Measurements from ENCODE around the gene COX6A2. TPM values are rescaled to one million over a fixed set of nuclear protein-coding genes. Genes with fewer than 3 reads are reported as not detected.

The COX6A2 gene
- total RNA-seq, 3 donors from 2014 or later = not detected

DNA sequence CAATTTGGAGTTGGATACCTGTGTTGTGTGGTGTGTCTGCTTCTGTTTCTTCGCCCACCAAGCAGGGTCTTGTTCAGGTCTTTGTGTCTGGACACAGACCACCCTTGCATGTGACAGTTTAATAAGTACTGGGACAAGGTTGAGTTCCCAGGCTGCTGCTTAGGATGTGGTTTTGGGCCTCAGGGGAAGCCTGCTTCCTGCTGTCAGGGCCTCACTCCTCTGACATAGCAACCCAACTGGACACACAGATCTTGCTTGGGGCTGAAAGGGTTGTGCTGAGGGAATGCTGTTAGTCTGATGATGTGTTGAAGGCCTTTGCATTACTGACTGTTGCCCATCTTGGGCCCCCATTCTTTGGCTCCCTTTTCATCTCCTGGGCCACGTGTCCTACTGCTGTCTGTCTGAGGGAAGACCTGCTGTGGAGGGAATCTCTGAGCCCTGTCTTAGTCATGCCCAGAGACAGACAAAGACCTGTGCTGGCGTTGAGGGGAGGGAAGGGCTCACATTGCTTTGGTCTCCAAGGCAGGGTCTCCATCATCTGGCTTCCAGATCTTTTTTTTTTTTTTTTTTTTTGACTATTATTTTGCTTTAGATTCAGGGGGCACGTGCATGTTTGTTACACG lies 39.1 kb upstream of the COX6A2 start:
- H3K36me3 ChIP-seq = no peaks in the 10 kb centered on the region
- H3K27me3 ChIP-seq = no peaks in the 10 kb centered on the region
- H3K4me1 ChIP-seq = no peaks in the 10 kb centered on the region
- H3K27ac ChIP-seq = no peak overlapping the region
- no peak for TF ChIP-seq POLR2AphosphoS5 (IDR thresholded peaks at IDR 0.05)
- no peaks in the 10 kb centered on the region for H3K9me3 ChIP-seq
- intact Hi-C loops (cut with DNase I; ENCODE audit: low total_unique reads) = no loop called here
- H3K4me3 ChIP-seq = no peak overlapping the region
- DNase-seq (ENCODE audit: low spot score in 2 of 2) = no peak

DNA sequence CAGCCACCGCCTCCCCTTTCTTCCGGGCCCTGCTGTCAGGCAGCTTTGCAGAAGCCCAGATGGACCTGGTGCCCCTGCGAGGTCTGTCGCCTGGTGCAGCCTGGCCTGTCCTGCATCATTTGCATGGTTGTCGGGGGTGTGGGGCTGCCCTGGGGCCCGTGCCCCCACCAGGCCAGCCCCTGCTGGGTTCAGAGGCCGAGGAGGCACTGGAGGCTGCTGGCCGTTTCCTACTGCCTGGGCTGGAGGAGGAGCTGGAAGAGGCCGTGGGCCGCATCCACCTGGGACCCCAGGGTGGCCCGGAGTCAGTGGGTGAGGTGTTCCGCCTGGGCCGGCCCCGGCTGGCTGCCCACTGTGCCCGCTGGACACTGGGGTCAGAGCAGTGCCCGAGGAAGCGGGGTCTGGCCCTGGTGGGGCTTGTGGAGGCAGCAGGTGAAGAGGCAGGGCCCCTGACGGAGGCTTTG lies 38.3 kb upstream of the COX6A2 start:
- intact Hi-C loops (cut with DNase I; ENCODE audit: low total_unique reads) = no loop called here
- no peaks in the 10 kb centered on the region for H3K36me3 ChIP-seq
- H3K4me1 ChIP-seq = no peaks in the 10 kb centered on the region
- no peak overlapping the region for H3K4me3 ChIP-seq
- no peaks in the 10 kb centered on the region for H3K27me3 ChIP-seq
- H3K27ac ChIP-seq = no peak overlapping the region
- H3K9me3 ChIP-seq = no peaks in the 10 kb centered on the region
- DNase-seq (ENCODE audit: low spot score in 2 of 2) = no peak
- TF ChIP-seq POLR2A (IDR thresholded peaks at IDR 0.05) = no peak
- no peak for TF ChIP-seq POLR2AphosphoS5 (IDR thresholded peaks at IDR 0.05)
- TF ChIP-seq, protein P1, sequence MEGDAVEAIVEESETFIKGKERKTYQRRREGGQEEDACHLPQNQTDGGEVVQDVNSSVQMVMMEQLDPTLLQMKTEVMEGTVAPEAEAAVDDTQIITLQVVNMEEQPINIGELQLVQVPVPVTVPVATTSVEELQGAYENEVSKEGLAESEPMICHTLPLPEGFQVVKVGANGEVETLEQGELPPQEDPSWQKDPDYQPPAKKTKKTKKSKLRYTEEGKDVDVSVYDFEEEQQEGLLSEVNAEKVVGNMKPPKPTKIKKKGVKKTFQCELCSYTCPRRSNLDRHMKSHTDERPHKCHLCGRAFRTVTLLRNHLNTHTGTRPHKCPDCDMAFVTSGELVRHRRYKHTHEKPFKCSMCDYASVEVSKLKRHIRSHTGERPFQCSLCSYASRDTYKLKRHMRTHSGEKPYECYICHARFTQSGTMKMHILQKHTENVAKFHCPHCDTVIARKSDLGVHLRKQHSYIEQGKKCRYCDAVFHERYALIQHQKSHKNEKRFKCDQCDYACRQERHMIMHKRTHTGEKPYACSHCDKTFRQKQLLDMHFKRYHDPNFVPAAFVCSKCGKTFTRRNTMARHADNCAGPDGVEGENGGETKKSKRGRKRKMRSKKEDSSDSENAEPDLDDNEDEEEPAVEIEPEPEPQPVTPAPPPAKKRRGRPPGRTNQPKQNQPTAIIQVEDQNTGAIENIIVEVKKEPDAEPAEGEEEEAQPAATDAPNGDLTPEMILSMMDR (IDR thresholded peaks at IDR 0.05) = no peak

DNA sequence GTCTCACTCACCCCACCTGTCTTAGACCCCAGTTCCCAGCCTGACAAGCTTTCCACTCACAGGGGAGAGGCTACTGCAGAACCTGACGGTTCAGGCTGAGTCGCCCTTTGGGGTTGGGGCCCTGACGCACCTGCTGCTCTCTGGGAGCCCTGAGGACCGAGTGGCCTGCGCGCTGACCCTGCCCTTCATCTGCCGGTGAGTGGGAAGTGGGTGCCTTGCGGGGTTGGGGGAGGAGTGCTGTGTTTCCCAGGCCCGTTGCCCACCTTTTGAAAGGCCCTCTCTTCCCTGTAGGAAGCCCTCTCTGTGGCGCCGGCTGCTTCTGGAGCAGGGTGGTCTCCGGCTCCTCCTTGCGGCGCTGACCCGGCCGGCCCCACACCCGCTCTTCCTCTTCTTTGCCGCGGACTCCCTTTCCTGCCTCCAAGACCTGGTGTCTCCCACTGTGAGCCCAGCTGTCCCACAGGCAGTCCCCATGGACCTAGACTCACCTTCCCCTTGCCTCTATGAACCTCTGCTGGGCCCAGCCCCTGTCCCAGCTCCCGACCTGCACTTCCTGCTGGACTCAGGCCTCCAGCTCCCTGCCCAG lies 37.7 kb upstream of the COX6A2 start:
- no peaks in the 10 kb centered on the region for H3K36me3 ChIP-seq
- H3K27ac ChIP-seq = no peak overlapping the region
- TF ChIP-seq, protein P1 (IDR thresholded peaks at IDR 0.05) = no peak
- TF ChIP-seq POLR2A (IDR thresholded peaks at IDR 0.05) = no peak
- TF ChIP-seq POLR2AphosphoS5 (IDR thresholded peaks at IDR 0.05) = no peak
- intact Hi-C loops (cut with DNase I; ENCODE audit: low total_unique reads) = no loop called here
- no peaks in the 10 kb centered on the region for H3K27me3 ChIP-seq
- H3K4me3 ChIP-seq = no peak overlapping the region
- H3K4me1 ChIP-seq = no peaks in the 10 kb centered on the region
- DNase-seq (ENCODE audit: low spot score in 2 of 2) = no peak
- H3K9me3 ChIP-seq = no peaks in the 10 kb centered on the region

DNA sequence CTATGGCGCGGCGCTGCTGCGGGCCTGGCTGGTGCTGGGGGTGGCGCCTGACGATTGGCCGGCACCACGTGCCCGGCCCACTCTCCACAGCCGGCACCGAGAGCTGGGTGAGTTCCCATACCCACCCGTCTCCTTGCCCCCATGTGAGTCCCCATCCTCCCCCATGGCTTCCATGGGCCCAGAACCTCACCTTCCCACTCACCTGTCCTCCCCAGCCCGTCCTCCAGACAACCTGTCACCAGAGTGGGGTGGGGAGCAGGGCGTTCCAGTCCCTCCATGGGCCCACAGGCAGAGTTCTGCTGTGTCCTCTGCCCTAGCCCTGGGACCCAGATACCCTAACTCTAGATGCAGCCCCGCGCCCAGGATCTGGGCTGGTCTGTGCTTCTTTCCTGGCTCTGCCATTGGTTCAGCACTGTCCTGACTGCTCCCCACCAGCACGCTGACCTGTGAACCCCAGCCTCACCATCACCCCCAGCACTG lies 36.7 kb upstream of the COX6A2 start:
- intact Hi-C loops (cut with DNase I; ENCODE audit: low total_unique reads) = no loop called here
- Histone ChIP-seq H3K9me3 (no peaks in the 10 kb centered on the region), H3K27ac (no peak overlapping the region), H3K4me1 (no peaks in the 10 kb centered on the region), H3K4me3 (no peak overlapping the region), H3K27me3 (no peaks in the 10 kb centered on the region), H3K36me3 (no peaks in the 10 kb centered on the region)
- no peak for DNase-seq (ENCODE audit: low spot score in 2 of 2)
- TF ChIP-seq POLR2A (IDR thresholded peaks at IDR 0.05) = no peak
- no peak for TF ChIP-seq POLR2AphosphoS5 (IDR thresholded peaks at IDR 0.05)
- TF ChIP-seq, protein P1 (IDR thresholded peaks at IDR 0.05) = no peak

DNA sequence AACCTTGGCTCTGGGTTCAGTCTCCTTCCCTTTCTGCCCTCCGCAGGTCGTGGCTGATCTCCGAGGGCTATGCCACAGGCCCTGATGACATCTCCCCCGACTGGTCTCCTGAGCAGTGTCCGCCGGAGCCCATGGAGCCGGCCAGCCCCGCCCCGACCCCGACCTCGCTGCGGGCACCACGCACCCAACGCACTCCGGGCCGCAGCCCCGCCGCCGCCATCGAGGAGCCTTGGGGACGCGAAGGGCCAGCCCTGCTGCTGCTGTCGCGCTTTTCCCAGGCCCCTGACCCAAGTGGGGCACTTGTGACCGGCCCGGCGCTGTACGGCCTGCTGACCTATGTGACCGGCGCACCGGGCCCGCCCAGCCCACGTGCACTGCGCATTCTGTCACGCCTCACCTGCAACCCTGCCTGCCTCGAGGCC lies 36.2 kb upstream of the COX6A2 start:
- Histone ChIP-seq H3K9me3 (no peaks in the 10 kb centered on the region), H3K4me1 (no peaks in the 10 kb centered on the region), H3K27me3 (no peaks in the 10 kb centered on the region), H3K4me3 (no peak overlapping the region), H3K27ac (no peak overlapping the region), H3K36me3 (no peaks in the 10 kb centered on the region)
- TF ChIP-seq, protein P1 (IDR thresholded peaks at IDR 0.05) = no peak
- no peak for TF ChIP-seq POLR2AphosphoS5 (IDR thresholded peaks at IDR 0.05)
- no peak for TF ChIP-seq POLR2A (IDR thresholded peaks at IDR 0.05)
- DNase-seq (ENCODE audit: low spot score in 2 of 2) = no peak
- intact Hi-C loops (cut with DNase I; ENCODE audit: low total_unique reads) = no loop called here

Measured in breast epithelium (tissue), 4 donors.